ENCODE measurements around the gene CREB3L4.

DNA sequence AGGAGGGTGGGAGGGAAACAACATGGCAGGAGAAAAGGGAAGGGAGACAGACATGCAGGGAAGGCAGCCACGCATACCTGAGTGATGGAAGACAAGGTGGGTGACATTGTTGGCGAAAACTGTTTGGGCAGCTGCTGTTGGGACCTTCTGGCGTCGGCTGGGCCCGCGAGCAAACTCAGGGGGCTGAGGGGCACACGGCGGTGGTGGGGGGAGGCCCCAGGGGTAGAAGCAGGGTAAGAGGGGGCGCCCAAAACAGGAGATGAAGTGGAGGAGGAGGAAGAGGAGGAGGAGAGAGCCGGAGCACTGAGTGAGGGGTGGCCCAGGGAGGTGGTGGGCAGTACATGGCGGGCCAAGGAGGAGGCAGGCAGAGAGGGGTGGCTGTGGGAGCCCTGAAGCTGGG is 16.5 kb upstream of the CREB3L4 start:
- TF ChIP-seq CHD1 (IDR thresholded peaks at IDR 0.05; ENCODE audit: low read depth, low read length) (no peak), POLR2A (IDR thresholded peaks at IDR 0.05; ENCODE audit: low read depth, low read length) (no peak), CTCF (conservative IDR thresholded peaks at IDR 0.05; ENCODE audit: low read depth, low read length) (no peak), USF2 (IDR thresholded peaks at IDR 0.05; ENCODE audit: low read depth, low read length) (no peak), MXI1 (IDR thresholded peaks at IDR 0.05; ENCODE audit: borderline replicate concordance, low read depth, low read length) (no peak), FOS (IDR thresholded peaks at IDR 0.05; ENCODE audit: low read depth, low read length) (no peak), CEBPB (IDR thresholded peaks at IDR 0.05; ENCODE audit: low read depth, low read length) (no peak), RAD21 (IDR thresholded peaks at IDR 0.05; ENCODE audit: low read length) (no peak), RFX5 (IDR thresholded peaks at IDR 0.05; ENCODE audit: low read depth, low read length) (no peak), ELK1 (IDR thresholded peaks at IDR 0.05; ENCODE audit: borderline replicate concordance, low read depth, low read length) (no peak)
